K562 (cell line): ENCODE data around the gene LAMA5. TPM values are rescaled to one million over a fixed set of nuclear protein-coding genes. Genes with fewer than 3 reads are reported as not detected.

Experiments used
- ATF7 ChIP-seq: fragments of 450-650 bp; IDR thresholded peaks from 2 replicates; pipeline ENCODE4 v1.7.1; 2014; ENCODE audit warnings: mild to moderate bottlenecking, moderate library complexity
- BCL6 ChIP-seq: fragments of 250-450 bp; sonication (Bioruptor Pico); IDR thresholded peaks from 2 replicates; pipeline ENCODE4 v1.4.0; 2020
- BDP1 ChIP-seq: IDR thresholded peaks from 3 replicates; pipeline ENCODE4 v1.6.1; 2011; ENCODE audit not compliant: insufficient read length, insufficient read depth
- EZH2 ChIP-seq: IDR thresholded peaks from 2 replicates; pipeline ENCODE4 v1.6.1; 2012; ENCODE audit warnings: low read depth, mild to moderate bottlenecking, inconsistent platforms, low read length, borderline replicate concordance
- FOSL1 ChIP-seq: fragments of 200-800 bp; sonication (Bioruptor generic); conservative IDR thresholded peaks from 2 replicates; pipeline ENCODE4 v1.6.1; 2016; ENCODE audit warnings: missing genetic modification characterization, missing compliant biosample characterization
- ILK ChIP-seq: fragments of 450-650 bp; IDR thresholded peaks from 2 replicates; pipeline ENCODE4 v1.6.1; 2016; ENCODE audit warnings: missing genetic modification characterization, low read depth, mild to moderate bottlenecking, missing compliant biosample characterization, moderate library complexity, borderline replicate concordance
- JUN ChIP-seq, 2 experiments: sonication (generic) in 1 of 2; formaldehyde crosslinking in 1 of 2; IDR thresholded peaks; 2 replicates each; pipeline versions ENCODE4 v1.6.1 to v1.8.0; 2012 to 2022; ENCODE audit warnings: borderline replicate concordance in 2 of 2, mild to moderate bottlenecking in 2 of 2, improper control_type of control experiment in 1 of 2, low read depth in 1 of 2, low read length in 1 of 2, missing genetic modification reagents in 1 of 2
- JUND ChIP-seq, 2 experiments: IDR thresholded peaks; 2 replicates in 1 of 2; 3 replicates in 1 of 2; pipeline ENCODE4 v1.6.1; 2011; ENCODE audit warnings: borderline replicate concordance in 2 of 2, low read depth in 2 of 2, low read length in 2 of 2, improper control_type of control experiment in 1 of 2, missing biosample characterization in 1 of 2, missing genetic modification characterization in 1 of 2, missing genetic modification reagents in 1 of 2
- MYNN ChIP-seq, 2 experiments: sonication (generic); formaldehyde crosslinking in 1 of 2; IDR thresholded peaks; 2 replicates each; pipeline versions ENCODE4 v1.5.0 to v1.6.1; 2016 to 2020; ENCODE audit warnings: antibody characterized with exemption in 1 of 2, missing genetic modification reagents in 1 of 2
- NCOA1 ChIP-seq: fragments of 450-650 bp; IDR thresholded peaks from 2 replicates; pipeline ENCODE4 v1.6.1; 2016; ENCODE audit warnings: low read depth
- POLR3A ChIP-seq: IDR thresholded peaks from 2 replicates; pipeline ENCODE4 v1.6.1; 2011; ENCODE audit warnings: borderline replicate concordance, mild to moderate bottlenecking, moderate library complexity; ENCODE audit not compliant: insufficient read length, insufficient read depth; ENCODE audit errors: extremely low read depth
- POLR3G ChIP-seq: IDR thresholded peaks from 2 replicates; pipeline ENCODE4 v1.6.1; 2011; ENCODE audit not compliant: insufficient read length, insufficient replicate concordance; ENCODE audit errors: extremely low read depth
- RAD21 ChIP-seq, 2 experiments: fragments of 250-450 bp in 1 of 2; fragments of 450-650 bp in 1 of 2; sonication (Bioruptor Pico) in 1 of 2; formaldehyde crosslinking in 1 of 2; IDR thresholded peaks in 1 of 2; conservative IDR thresholded peaks in 1 of 2; 2 replicates each; pipeline versions ENCODE4 v1.4.0 to v1.8.0; 2020 to 2022; ENCODE audit warnings: mild to moderate bottlenecking in 2 of 2, moderate library complexity in 1 of 2
- SMARCA4 ChIP-seq: fragments of 450-650 bp; IDR thresholded peaks from 2 replicates; pipeline ENCODE4 v1.6.1; 2016
- ZNF12 ChIP-seq: sonication (generic); formaldehyde crosslinking; IDR thresholded peaks from 2 replicates; pipeline ENCODE4 v1.4.0; 2020; ENCODE audit warnings: mild to moderate bottlenecking, missing genetic modification reagents
- polyA plus RNA-seq, 8 experiments: library from polyadenylated mRNA; depleted of rRNA in 4 of 8; stranded (reverse) in 5 of 8; unstranded in 3 of 8; fragments of >200 nt; fragmentation: Nextera tagmentation in 2 of 8; fragmentation: Illumina TruSeq in 1 of 8; extraction: Ambion mirVana in 2 of 8; extraction: Trizol in 1 of 8; gene quantifications; 2 replicates each; pipeline versions ENCODE4 v1.2.1 to v1.2.3, GENCODE V29; 2011 to 2014; ENCODE audit warnings: inconsistent platforms in 1 of 8, missing spikeins in 1 of 8
- total RNA-seq, 7 experiments: library from RNA; depleted of rRNA in 6 of 7; stranded (reverse); fragments of >200 nt in 6 of 7; fragmentation: Illumina TruSeq in 2 of 7; extraction: Trizol in 2 of 7; gene quantifications; 2 replicates each; pipeline versions ENCODE4 v1.2.1 to v1.2.3, GENCODE V29; 2011 to 2021; ENCODE audit warnings: low replicate concordance in 1 of 7
- TF ChIP-seq, protein P1 (sequence below): fragments of 450-650 bp; IDR thresholded peaks from 2 replicates; pipeline ENCODE4 v1.6.1; 2016; ENCODE audit warnings: missing biosample characterization, missing genetic modification characterization
- TF ChIP-seq, protein P2 (sequence below): sonication (generic); formaldehyde crosslinking; IDR thresholded peaks from 2 replicates; pipeline ENCODE4 v1.8.0; 2022; ENCODE audit warnings: missing genetic modification reagents, mild to moderate bottlenecking, moderate library complexity, borderline replicate concordance
- TF ChIP-seq, protein P3 (sequence below): IDR thresholded peaks from 2 replicates; pipeline ENCODE4 v1.6.1; 2012; ENCODE audit warnings: low read depth, low read length, improper control_type of control experiment, borderline replicate concordance
- TF ChIP-seq, protein P4 (sequence below): fragments of 250-450 bp; sonication (Bioruptor Pico); IDR thresholded peaks from 2 replicates; pipeline ENCODE4 v1.4.0; 2020; ENCODE audit warnings: mild to moderate bottlenecking, moderate library complexity

Gene LAMA5
- total and polyA plus RNA-seq, 9 of the 15 experiments (the other 6 are each of a cell fraction or from before 2014, with no cell fraction given) = 0.31 to 101 (median 7.8) TPM

DNA sequence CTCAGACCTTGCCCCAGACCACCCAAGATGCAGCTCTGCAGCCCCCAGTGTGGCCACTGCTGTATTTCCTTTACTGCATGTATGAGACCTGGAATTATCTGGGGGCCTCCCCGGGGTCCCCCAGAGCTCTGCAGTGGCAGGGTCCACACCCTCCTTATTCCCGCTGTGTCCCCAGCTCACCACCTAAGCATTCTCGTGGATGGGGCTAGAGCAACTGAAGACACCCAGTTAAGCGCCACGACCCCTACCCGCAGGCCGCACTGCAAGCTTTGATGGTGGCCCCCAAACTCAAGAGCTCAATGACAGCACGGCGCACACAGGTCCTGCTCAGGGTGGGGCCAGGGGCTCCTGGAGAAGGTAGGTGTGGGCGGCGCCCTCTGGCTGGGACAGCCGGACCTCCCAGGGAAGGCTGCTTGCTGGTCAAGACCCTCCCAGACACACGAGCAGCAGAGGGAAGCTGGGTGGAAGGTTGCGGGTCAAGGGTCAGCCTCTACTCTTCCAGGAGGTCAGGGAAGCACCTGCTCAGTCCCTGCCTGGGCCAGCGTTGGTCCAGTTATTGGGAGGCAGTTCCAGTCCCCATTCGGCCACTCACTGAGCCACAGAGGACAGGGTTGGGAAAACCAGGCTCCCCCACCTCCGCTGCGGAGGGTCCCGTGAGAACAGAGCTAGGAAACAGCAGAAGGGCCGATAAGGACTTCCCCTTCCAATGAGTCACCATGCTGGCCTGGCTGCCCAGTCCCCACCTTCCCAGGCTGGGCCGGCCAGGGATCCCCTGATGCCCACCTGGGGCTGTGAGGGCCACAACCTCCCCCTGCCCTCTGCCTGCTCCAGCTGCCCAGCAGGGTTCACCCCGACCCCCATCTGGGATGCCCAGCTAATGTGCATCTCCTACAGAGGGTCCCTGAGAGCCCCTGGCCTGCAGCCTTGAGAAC is 2.9 kb downstream of the LAMA5 start (continued):
- TF ChIP-seq, protein P1, sequence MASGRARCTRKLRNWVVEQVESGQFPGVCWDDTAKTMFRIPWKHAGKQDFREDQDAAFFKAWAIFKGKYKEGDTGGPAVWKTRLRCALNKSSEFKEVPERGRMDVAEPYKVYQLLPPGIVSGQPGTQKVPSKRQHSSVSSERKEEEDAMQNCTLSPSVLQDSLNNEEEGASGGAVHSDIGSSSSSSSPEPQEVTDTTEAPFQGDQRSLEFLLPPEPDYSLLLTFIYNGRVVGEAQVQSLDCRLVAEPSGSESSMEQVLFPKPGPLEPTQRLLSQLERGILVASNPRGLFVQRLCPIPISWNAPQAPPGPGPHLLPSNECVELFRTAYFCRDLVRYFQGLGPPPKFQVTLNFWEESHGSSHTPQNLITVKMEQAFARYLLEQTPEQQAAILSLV (tag) = no peak
- TF ChIP-seq BCL6 (CRISPR knock-in tag) (no peak), FOSL1 (tag) (peak; percentile 85), NCOA1 (no peak), ILK (tag) (no peak), JUND (IDR thresholded peaks at IDR 0.05; ENCODE audit: borderline replicate concordance, low read depth, low read length) (peak; percentile 91), JUND (tag; IDR thresholded peaks at IDR 0.05; ENCODE audit: borderline replicate concordance, low read depth, low read length) (peak; percentile 76; the same call in 1 of the 3 replicates), ATF7 (peak; percentile 43; the same call in 1 of the 2 replicates), POLR3G (no peak), EZH2 (no peak), POLR3A (no peak), JUN (IDR thresholded peaks at IDR 0.05; ENCODE audit: borderline replicate concordance, low read depth, low read length) (peak; percentile 74), JUN (CRISPR knock-in tag; IDR thresholded peaks at IDR 0.05; ENCODE audit: borderline replicate concordance) (no peak), SMARCA4 (peak; percentile 68), MYNN (IDR thresholded peaks at IDR 0.05) (peak; percentile 18; the same call in 1 of the 2 replicates), MYNN (CRISPR knock-in tag; IDR thresholded peaks at IDR 0.05) (no peak), ZNF12 (CRISPR knock-in tag) (0 out of 2 replicates have a peak, but pooled peaks have one; percentile 27), RAD21 (CRISPR knock-in tag; conservative IDR thresholded peaks at IDR 0.05 in 1 of 2, IDR thresholded peaks at IDR 0.05 in 1 of 2) (0 out of 4 replicates have a peak, but pooled peaks of 1 of the 2 experiments have one; percentile 2), BDP1 (no peak)
- TF ChIP-seq, protein P2, sequence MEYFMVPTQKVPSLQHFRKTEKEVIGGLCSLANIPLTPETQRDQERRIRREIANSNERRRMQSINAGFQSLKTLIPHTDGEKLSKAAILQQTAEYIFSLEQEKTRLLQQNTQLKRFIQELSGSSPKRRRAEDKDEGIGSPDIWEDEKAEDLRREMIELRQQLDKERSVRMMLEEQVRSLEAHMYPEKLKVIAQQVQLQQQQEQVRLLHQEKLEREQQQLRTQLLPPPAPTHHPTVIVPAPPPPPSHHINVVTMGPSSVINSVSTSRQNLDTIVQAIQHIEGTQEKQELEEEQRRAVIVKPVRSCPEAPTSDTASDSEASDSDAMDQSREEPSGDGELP (CRISPR knock-in tag) = 0 out of 2 replicates have a peak, but pooled peaks have one; percentile 6
- TF ChIP-seq, protein P3, sequence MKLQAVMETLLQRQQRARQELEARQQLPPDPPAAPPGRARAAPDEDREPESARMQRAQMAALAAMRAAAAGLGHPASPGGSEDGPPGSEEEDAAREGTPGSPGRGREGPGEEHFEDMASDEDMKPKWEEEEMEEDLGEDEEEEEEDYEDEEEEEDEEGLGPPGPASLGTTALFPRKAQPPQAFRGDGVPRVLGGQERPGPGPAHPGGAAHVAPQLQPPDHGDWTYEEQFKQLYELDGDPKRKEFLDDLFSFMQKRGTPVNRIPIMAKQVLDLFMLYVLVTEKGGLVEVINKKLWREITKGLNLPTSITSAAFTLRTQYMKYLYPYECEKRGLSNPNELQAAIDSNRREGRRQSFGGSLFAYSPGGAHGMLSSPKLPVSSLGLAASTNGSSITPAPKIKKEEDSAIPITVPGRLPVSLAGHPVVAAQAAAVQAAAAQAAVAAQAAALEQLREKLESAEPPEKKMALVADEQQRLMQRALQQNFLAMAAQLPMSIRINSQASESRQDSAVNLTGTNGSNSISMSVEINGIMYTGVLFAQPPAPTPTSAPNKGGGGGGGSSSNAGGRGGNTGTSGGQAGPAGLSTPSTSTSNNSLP = no peak
- TF ChIP-seq, protein P4, sequence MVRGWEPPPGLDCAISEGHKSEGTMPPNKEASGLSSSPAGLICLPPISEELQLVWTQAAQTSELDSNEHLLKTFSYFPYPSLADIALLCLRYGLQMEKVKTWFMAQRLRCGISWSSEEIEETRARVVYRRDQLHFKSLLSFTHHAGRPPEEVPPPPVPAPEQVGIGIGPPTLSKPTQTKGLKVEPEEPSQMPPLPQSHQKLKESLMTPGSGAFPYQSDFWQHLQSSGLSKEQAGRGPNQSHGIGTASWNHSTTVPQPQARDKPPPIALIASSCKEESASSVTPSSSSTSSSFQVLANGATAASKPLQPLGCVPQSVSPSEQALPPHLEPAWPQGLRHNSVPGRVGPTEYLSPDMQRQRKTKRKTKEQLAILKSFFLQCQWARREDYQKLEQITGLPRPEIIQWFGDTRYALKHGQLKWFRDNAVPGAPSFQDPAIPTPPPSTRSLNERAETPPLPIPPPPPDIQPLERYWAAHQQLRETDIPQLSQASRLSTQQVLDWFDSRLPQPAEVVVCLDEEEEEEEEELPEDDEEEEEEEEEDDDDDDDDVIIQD (CRISPR knock-in tag) = no peak
